Measurements from ENCODE around the gene BEND6.

DNA sequence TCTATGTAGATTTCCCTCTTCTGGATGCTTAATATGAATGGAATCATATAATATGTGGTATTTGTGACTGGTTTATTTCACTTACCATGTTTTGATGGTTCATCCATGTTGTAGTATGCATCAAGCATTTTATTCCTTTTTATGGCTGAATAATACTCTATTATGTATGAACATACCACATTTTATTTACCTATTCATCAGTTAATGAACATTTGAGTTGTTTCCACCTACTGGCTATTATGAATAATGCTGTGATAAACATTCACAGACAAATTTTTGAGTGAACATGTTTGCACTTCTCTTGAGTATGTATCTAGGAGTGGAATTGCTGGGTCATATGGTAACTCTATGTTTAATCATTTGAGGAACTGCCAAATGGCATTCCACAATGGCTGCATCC, 120.2 kb downstream of the BEND6 start:
- TF ChIP-seq CTCF (IDR thresholded peaks at IDR 0.05) (peak in 1 of 7 experiments; percentile 9), EP300 (IDR thresholded peaks at IDR 0.05) (no peak), POLR2AphosphoS5 (IDR thresholded peaks at IDR 0.05) (no peak), POLR2A (IDR thresholded peaks at IDR 0.05) (no peak)

Data from stomach (tissue), 4 donors.